Cardiac septum (tissue), 1 donor: ENCODE results near the gene CRTC3. TPM values are rescaled to one million over a fixed set of nuclear protein-coding genes. Genes with fewer than 3 reads are reported as not detected.
"Not testable (repeated sequence)": the region's sequence is repeated elsewhere in the genome, so short reads cannot be mapped to it uniquely, and the experiment has no call there.

ENCODE experiments used
- DNase-seq: peaks from one replicate; pipeline ENCODE4 v3.0.0-alpha.2; 2020; ENCODE audit warnings: low spot score
- intact Hi-C: fragments of 100-400 bp; cut with DNase I; formaldehyde crosslinking; loops from one replicate; pipeline ENCODE4 v1.14.0; 2022
- total RNA-seq: library from RNA; stranded (reverse); fragmentation: NEBNext Ultra II Directional; extraction: Animal tissue kit (Norgen Biotek cat#: 25700); gene quantifications from one replicate; pipeline ENCODE4 v1.2.1, GENCODE V29; 2021
- donor health status: DM: no; HTN: no; CAD: no.

The CRTC3 gene
- total RNA-seq, 1 donor from 2014 or later: 30.4 TPM

- no peak for DNase-seq
- intact Hi-C loops: no loop called here
Measured at GRCh38 chr15:90681480-90681879, 151.8 kb downstream of the CRTC3 start.

DNA sequence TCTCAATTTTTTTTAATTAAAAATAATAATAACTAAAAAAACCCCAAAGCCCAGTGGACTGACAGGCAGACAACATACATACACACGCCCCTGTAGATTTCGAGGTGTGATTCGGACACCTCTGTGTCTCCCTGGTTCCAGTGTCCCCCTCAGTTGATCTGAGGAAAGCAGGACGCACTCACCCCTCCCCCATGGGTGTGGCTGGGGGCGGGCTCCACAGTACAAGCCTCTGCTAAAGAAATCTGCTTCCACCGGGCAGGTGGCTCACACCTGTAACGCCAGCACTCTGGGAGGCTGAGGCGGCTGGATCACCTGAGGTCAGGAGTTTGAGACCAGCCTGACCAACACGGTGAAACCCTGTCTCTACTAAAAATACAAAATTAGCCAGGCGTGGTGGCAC lies 153.6 kb downstream of the CRTC3 start:
- no peak for DNase-seq
- intact Hi-C loops: no loop called here

- intact Hi-C loops: no loop called here
- no peak for DNase-seq
Measured at GRCh38 chr15:90683876-90684275, 154.2 kb downstream of the CRTC3 start.

GRCh38 chr15:90684281-90684680 lies 154.6 kb downstream of the CRTC3 start:
- no peak for DNase-seq
- intact Hi-C loops: no loop called here

- no peak for DNase-seq
- intact Hi-C loops: no loop called here
Measured at GRCh38 chr15:90685591-90686434, 156.1 kb downstream of the CRTC3 start.

DNA sequence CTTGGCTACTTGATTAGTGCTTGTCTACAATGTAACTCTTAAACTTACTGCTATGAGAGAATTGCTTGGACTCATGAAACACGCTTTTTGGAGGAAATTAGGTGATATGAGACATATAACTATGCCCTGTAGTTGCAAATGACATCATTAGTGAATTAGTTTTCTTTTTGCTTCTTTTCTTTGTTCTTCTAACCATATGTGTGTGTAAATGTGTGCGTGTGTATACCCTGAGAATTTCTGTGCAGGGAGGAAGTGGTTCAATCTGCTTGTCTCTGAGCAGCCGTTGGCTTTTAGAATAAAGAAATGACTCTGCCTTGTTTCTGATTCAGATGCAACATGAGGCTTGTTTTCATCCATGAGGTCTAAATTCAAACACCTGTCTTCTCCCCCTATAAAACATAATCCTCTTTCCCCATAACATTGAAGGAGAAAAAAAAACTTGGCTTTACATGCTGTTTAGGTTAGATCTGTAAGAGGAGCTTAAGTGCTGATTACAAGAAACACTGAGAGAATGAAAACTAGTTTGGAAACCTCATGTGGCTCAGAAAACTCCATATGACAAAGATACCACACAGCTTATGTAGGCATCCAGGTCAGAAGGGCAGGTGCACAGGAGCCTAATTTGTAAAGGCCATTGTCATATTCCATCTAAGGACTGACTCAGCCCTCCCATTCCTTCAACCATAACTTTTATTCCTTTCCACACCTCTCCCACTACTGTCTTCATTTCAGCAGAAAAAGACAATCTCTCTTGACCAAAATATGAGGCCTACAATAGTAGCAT lies 156.9 kb downstream of the CRTC3 start:
- intact Hi-C loops: no loop called here
- DNase-seq: no peak

- intact Hi-C loops, DNase-seq: not testable (repeated sequence)
Measured at GRCh38 chr15:90689326-90689961, 159.7 kb downstream of the CRTC3 start.

- DNase-seq: no peak
- intact Hi-C loops: no loop called here
Measured at GRCh38 chr15:90690585-90690984, 160.9 kb downstream of the CRTC3 start.

DNA sequence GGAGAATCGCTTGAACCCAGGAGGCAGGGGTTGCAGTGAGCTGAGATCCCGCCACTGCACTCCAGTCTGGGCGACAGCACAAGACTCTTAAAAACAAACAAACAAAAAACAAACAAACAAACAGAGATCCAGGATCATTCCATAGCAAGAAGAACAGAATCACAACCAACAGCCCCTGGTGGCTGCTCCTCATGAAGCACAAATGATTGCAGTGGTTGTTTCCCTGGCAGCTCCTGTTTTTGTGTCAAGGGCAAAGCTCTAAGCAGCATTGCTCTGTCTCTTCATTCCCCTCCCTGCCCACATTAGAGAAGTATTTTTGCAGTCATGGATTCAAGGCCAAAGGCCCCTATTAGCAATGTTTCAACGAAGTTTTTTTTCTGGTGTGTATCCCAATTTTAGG lies 161.6 kb downstream of the CRTC3 start:
- intact Hi-C loops: no loop called here
- no peak for DNase-seq

- intact Hi-C loops: no loop called here
- DNase-seq: no peak
Measured at GRCh38 chr15:90691982-90692773, 162.5 kb downstream of the CRTC3 start.

Other genes starting within 250 kb of the CRTC3 start
- gene ZNF774, start 177.6 kb upstream of the CRTC3 start, total RNA-seq: 5.6 TPM
- 45.6 TPM for gene IQGAP1, start 141.7 kb upstream of the CRTC3 start, total RNA-seq
- gene BLM, start 187.4 kb downstream of the CRTC3 start, total RNA-seq: 0.75 TPM